Panc1 (cell line): ENCODE results near the gene SETD6. TPM values are rescaled to one million over a fixed set of nuclear protein-coding genes. Genes with fewer than 3 reads are reported as not detected.

Source experiments
- ATAC-seq: fragments of 200-7000 bp; cut with Tn5 transposase; 2 replicates; pipeline ENCODE4 v1.9.1; 2020; ENCODE audit warnings: mild to moderate bottlenecking, moderate library complexity
- BruUV-seq: library from RNA; stranded (reverse); fragments of 400-500 nt; replicated peaks from 2 replicates; lab custom pipeline; 2021; lab: Mats Ljungman, UMichigan
- CTCF ChIA-PET: fragments of 300-600 bp; sonication (Branson Sonifier 250); formaldehyde crosslinking; loops from one replicate; lab custom pipeline; 2022; ENCODE audit warnings: antibody characterized with exemption; lab: Charles Lee
- POLR2A ChIA-PET: fragments of 300-600 bp; sonication (Branson Sonifier 250); formaldehyde crosslinking; loops from one replicate; lab custom pipeline; 2022; ENCODE audit warnings: antibody characterized with exemption; lab: Charles Lee
- DNase-seq: peaks from one replicate; pipeline ENCODE4 v3.0.0-alpha.2; 2010; ENCODE audit warnings: low read depth, low spot score
- H3K27ac ChIP-seq: 2 replicates; pipeline ENCODE4 v1.5.1; 2011; ENCODE audit warnings: mild to moderate bottlenecking, low read length, inconsistent platforms
- H3K27me3 ChIP-seq: fragments of 200-500 bp; sonication (Bioruptor generic); 2 replicates; pipeline ENCODE4 v1.6.0; 2014; ENCODE audit warnings: low read length, inconsistent platforms; ENCODE audit not compliant: control insufficient read depth, insufficient read depth
- H3K36me3 ChIP-seq: fragments of 200-500 bp; sonication (Bioruptor generic); 2 replicates; pipeline ENCODE4 v1.5.1; 2014; ENCODE audit warnings: inconsistent platforms, mild to moderate bottlenecking, low read length, moderate library complexity; ENCODE audit not compliant: control insufficient read depth, insufficient read depth
- H3K4me1 ChIP-seq: 2 replicates; pipeline ENCODE4 v1.5.1; 2011; ENCODE audit warnings: inconsistent platforms, mild to moderate bottlenecking, low read length, moderate library complexity; ENCODE audit not compliant: control insufficient read depth, insufficient read depth
- H3K4me3 ChIP-seq, 2 experiments: 2 replicates each; pipeline ENCODE4 v1.5.1; 2011 to 2012; ENCODE audit warnings: low read depth in 2 of 2, low read length in 2 of 2, mild to moderate bottlenecking in 2 of 2, inconsistent platforms in 1 of 2, moderate library complexity in 1 of 2
- H3K9me3 ChIP-seq: fragments of 200-500 bp; sonication (Bioruptor generic); 2 replicates; pipeline ENCODE4 v1.5.1; 2014; ENCODE audit warnings: low read depth, mild to moderate bottlenecking, inconsistent platforms, low read length, moderate library complexity; ENCODE audit not compliant: control insufficient read depth, insufficient read depth
- CTCF ChIP-seq: fragments of 450-650 bp; IDR thresholded peaks from 2 replicates; pipeline ENCODE4 v1.5.1; 2017; ENCODE audit warnings: mild to moderate bottlenecking
- POLR2AphosphoS5 ChIP-seq: IDR thresholded peaks from 2 replicates; pipeline ENCODE4 v1.6.1; 2012; ENCODE audit warnings: mild to moderate bottlenecking, low read depth, low read length, moderate library complexity
- REST ChIP-seq, 2 experiments: IDR thresholded peaks; 2 replicates each; pipeline ENCODE4 v1.6.1; 2011 to 2012; ENCODE audit warnings: low read depth in 2 of 2, control low read depth in 1 of 2, low read length in 1 of 2, mild to moderate bottlenecking in 1 of 2, moderate library complexity in 1 of 2; ENCODE audit not compliant: insufficient read depth in 1 of 2
- SIN3A ChIP-seq: IDR thresholded peaks from 2 replicates; pipeline ENCODE4 v1.6.1; 2012; ENCODE audit warnings: low read depth, mild to moderate bottlenecking, low read length, moderate library complexity, borderline replicate concordance; ENCODE audit not compliant: insufficient read depth
- TCF7L2 ChIP-seq: IDR thresholded peaks from 2 replicates; pipeline ENCODE4 v1.6.1; 2011; ENCODE audit warnings: mild to moderate bottlenecking, low read depth, low read length, inconsistent platforms
- in situ Hi-C: cut with HindIII; loops from 2 replicates; pipeline ENCODE4 v1.10.0; 2016; ENCODE audit warnings: low sequenced_read_pairs, low pct_unique_long_range_greater_than_20kb
- intact Hi-C: fragments of 100-400 bp; cut with micrococcal nuclease; formaldehyde crosslinking; loops from one replicate; pipeline ENCODE4 v1.10.0; 2022; ENCODE audit not compliant: unreplicated experiment
- total RNA-seq: library from RNA; stranded (reverse); gene quantifications from one replicate; pipeline ENCODE4 v1.2.1, GENCODE V29; 2021; ENCODE audit not compliant: unreplicated experiment

Gene SETD6
- total RNA-seq, 1 experiment from 2014 or later = 28.3 TPM

DNA sequence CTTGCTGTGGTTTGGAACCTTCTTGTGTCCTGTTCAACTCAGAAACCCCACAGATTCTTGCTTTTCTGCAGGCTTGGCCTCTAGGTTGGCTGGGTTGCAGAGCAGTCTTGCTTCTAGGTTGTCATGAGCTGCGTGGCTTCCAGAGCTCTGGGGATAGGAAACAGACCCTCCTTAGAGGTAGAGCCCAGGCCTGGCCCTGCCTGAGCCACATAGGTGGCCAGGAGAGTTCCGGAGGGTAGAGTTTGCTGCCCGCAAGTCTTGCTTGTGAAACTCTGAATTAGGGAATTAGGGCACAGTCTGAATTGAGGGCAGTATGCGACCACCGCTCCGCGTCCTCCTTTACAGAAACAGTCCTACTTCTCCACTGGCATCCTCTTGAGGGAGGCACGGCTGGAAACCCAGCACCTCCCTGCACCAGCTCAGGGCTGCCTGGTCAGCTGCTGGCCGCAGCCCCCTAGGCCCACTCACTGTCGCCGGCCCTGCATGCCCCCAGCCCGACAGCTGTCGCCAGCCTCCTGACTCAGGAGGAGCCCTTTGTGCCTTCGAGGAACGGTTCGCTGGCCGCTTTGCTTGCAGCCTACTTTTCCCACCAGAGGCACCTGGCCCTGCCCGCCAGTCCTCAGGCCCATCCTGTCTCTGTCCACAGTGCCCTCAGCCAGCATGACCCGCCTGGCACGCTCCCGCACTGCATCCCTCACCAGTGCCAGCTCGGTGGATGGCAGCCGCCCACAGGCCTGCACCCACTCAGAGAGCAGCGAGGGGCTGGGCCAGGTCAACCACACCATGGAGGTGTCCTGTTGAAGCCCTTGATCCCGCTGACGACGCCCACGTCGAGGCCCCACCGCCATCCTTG is 4.3 kb upstream of the SETD6 start:
- in situ Hi-C loops = no loop called here
- ChIA-PET POLR2A (no interaction called here), CTCF (no interaction called here)
- DNase-seq (no peak), ATAC-seq (no peak)
- no peaks in the 10 kb centered on the region for H3K9me3 ChIP-seq
- no peaks in the 10 kb centered on the region for H3K27me3 ChIP-seq
- no peak overlapping the region for H3K4me3 ChIP-seq
- intact Hi-C loops = loop anchor here (5.0 kb wide), 2 partner anchors 151 to 246 kb away; no protein-coding TSS in a partner anchor
- no peaks in the 10 kb centered on the region for H3K4me1 ChIP-seq
- TF ChIP-seq REST (IDR thresholded peaks at IDR 0.05; ENCODE audit: insufficient read depth in 1 of 2, low read depth in 2 of 2, low read length in 1 of 2) (no peak), TCF7L2 (no peak), SIN3A (no peak), POLR2AphosphoS5 (no peak), CTCF (no peak)
- BruUV-seq = no TSS peak
- no peaks in the 10 kb centered on the region for H3K36me3 ChIP-seq
- H3K27ac ChIP-seq = no peak overlapping the region

GRCh38 chr16:58511933-58512815 is 3.1 kb upstream of the SETD6 start:
- Histone ChIP-seq H3K27ac (no peak overlapping the region), H3K4me1 (peaks cover 6% of the 10 kb centered on the region; the same call in 1 of the 2 replicates), H3K9me3 (no peaks in the 10 kb centered on the region), H3K36me3 (no peaks in the 10 kb centered on the region; the same call in none of the 2 replicates), H3K4me3 (no peak overlapping the region), H3K27me3 (no peaks in the 10 kb centered on the region)
- BruUV-seq = no TSS peak
- peak; percentile 44 for ATAC-seq
- ChIA-PET CTCF (no interaction called here), POLR2A (no interaction called here)
- in situ Hi-C loops = no loop called here
- no peak for DNase-seq
- intact Hi-C loops = loop anchor here (5.0 kb wide), 2 partner anchors 150 to 245 kb away; no protein-coding TSS in a partner anchor
- peak; percentile 90 for TF ChIP-seq CTCF
- TF ChIP-seq REST (IDR thresholded peaks at IDR 0.05; ENCODE audit: insufficient read depth in 1 of 2, low read depth in 2 of 2, low read length in 1 of 2) = no peak
- TF ChIP-seq TCF7L2 = no peak
- no peak for TF ChIP-seq POLR2AphosphoS5
- TF ChIP-seq SIN3A = no peak
